Left lung (tissue), 10 donors: ENCODE results near the gene LPCAT4. TPM values are rescaled to one million over a fixed set of nuclear protein-coding genes. Genes with fewer than 3 reads are reported as not detected.

Experiments
- ATAC-seq: fragments of 200-7000 bp; cut with Tn5 transposase; one replicate; pipeline ENCODE4 v1.9.1; 2020; ENCODE audit warnings: moderate library complexity
- DNase-seq, 4 donors: peaks; one replicate each; pipeline ENCODE4 v3.0.0-alpha.2; 2013 to 2020
- H3K27ac ChIP-seq, 2 donors: fragments of 200-600 bp; sonication (generic) in 1 of 2; one replicate each; pipeline versions ENCODE4 v1.5.0 to v1.8.0; 2020 to 2021
- H3K27me3 ChIP-seq, 2 donors: fragments of 200-600 bp; sonication (generic) in 1 of 2; one replicate each; pipeline versions ENCODE4 v1.5.0 to v1.8.0; 2020 to 2021
- H3K36me3 ChIP-seq, 2 donors: fragments of 200-600 bp; sonication (generic) in 1 of 2; one replicate each; pipeline versions ENCODE4 v1.5.0 to v1.8.0; 2020 to 2021
- H3K4me1 ChIP-seq, 2 donors: fragments of 200-600 bp; one replicate each; pipeline ENCODE4 v1.8.0; 2021
- H3K4me3 ChIP-seq, 2 donors: fragments of 200-600 bp; sonication (generic) in 1 of 2; one replicate each; pipeline versions ENCODE4 v1.5.0 to v1.8.0; 2020 to 2021; ENCODE audit warnings: mild to moderate bottlenecking in 1 of 2
- H3K9me3 ChIP-seq, 2 donors: fragments of 200-600 bp; sonication (generic) in 1 of 2; one replicate each; pipeline versions ENCODE4 v1.5.0 to v1.8.0; 2020 to 2021
- intact Hi-C, 2 donors: fragments of 100-400 bp; cut with DNase I; formaldehyde crosslinking; loops; one replicate each; pipeline versions ENCODE4 v1.11.2 to v1.14.2; 2022
- polyA plus RNA-seq, 6 donors: library from polyadenylated mRNA; unstranded; fragments of 120-200 nt; gene quantifications; one replicate each; pipeline ENCODE4 v1.2.1, GENCODE V29; 2013; ENCODE audit not compliant: insufficient read length in 6 of 6
- total RNA-seq, 2 donors: library from RNA; stranded (reverse); fragmentation: NEBNext Ultra II Directional; extraction: Animal tissue kit (Norgen Biotek cat#: 25700); gene quantifications; one replicate each; pipeline ENCODE4 v1.2.1, GENCODE V29; 2021
- TF ChIP-seq, protein P1 (sequence below), 2 donors: fragments of 200-600 bp; sonication (generic) in 1 of 2; IDR thresholded peaks; one replicate each; pipeline versions ENCODE4 v1.5.0 to v1.8.0; 2021; ENCODE audit warnings: antibody characterized with exemption in 2 of 2
- donor health status: DM: no; HTN: yes; CAD: no.
- donor health status: DM: no; HTN: no; CAD: no.

Gene LPCAT4
- total and polyA plus RNA-seq, 8 donors = 34.9 to 53.0 (median 45.4) TPM

DNA sequence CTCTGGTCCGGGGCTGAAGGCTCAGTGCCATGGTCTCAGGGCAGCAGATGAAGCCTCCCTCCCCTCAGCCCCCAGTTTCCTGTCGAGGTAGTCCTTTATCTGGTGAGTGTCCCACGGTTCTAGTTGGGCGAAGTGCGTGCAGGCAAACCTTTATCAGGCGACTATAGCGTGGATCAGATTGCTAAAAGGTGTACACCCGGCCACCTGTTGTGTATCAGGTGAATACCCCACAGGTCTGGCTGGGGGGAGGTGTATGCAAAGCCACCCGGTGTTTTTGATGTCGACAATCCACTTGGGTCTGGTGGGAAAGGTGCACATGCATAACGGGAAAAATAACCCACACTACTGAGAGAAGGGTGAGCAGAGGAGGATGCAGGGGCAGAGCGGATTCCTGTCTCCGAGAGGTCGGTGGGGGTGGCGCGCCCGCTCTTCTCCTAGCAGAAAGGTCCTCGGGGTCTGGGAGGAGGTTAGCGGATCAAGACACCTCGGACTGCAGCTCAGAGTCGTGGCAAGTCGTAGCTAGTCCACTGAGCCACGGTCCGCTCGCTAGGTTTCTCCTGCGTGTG lies 29.9 kb downstream of the LPCAT4 start:
- peak; percentile 28 for ATAC-seq
- Histone ChIP-seq H3K4me3 (peak overlapping the region; percentile 85 to 88), H3K9me3 (no peaks in the 10 kb centered on the region), H3K27ac (peak overlapping the region; percentile 87 to 98), H3K27me3 (no peaks in the 10 kb centered on the region), H3K4me1 (peaks cover 16 to 85% of the 10 kb centered on the region in 2 donors), H3K36me3 (peaks cover 0 to 35% of the 10 kb centered on the region in 2 donors)
- DNase-seq = peak in 2 of 4 donors; percentile 12 to 24
- TF ChIP-seq, protein P1, sequence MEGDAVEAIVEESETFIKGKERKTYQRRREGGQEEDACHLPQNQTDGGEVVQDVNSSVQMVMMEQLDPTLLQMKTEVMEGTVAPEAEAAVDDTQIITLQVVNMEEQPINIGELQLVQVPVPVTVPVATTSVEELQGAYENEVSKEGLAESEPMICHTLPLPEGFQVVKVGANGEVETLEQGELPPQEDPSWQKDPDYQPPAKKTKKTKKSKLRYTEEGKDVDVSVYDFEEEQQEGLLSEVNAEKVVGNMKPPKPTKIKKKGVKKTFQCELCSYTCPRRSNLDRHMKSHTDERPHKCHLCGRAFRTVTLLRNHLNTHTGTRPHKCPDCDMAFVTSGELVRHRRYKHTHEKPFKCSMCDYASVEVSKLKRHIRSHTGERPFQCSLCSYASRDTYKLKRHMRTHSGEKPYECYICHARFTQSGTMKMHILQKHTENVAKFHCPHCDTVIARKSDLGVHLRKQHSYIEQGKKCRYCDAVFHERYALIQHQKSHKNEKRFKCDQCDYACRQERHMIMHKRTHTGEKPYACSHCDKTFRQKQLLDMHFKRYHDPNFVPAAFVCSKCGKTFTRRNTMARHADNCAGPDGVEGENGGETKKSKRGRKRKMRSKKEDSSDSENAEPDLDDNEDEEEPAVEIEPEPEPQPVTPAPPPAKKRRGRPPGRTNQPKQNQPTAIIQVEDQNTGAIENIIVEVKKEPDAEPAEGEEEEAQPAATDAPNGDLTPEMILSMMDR (IDR thresholded peaks at IDR 0.05) = no peak
- intact Hi-C loops = loop anchor here in 1 of 2 donors (10.0 kb wide), 1 partner anchor 92 kb away; no protein-coding TSS in a partner anchor

GRCh38 chr15:34336231-34336990 lies 30.6 kb downstream of the LPCAT4 start:
- Histone ChIP-seq H3K36me3 (peaks cover 0 to 31% of the 10 kb centered on the region in 2 donors), H3K27me3 (no peaks in the 10 kb centered on the region), H3K27ac (peak overlapping the region; percentile 87 to 98), H3K4me1 (peaks cover 16 to 85% of the 10 kb centered on the region in 2 donors), H3K9me3 (no peaks in the 10 kb centered on the region), H3K4me3 (peak overlapping the region; percentile 85 to 88)
- DNase-seq (no peak), ATAC-seq (no peak)
- TF ChIP-seq, protein P1 (IDR thresholded peaks at IDR 0.05) = no peak
- intact Hi-C loops = loop anchor here in 1 of 2 donors (10.0 kb wide), 1 partner anchor 92 kb away; no protein-coding TSS in a partner anchor

GRCh38 chr15:34335176-34336032 lies 31.6 kb downstream of the LPCAT4 start:
- Histone ChIP-seq H3K27ac (peak overlapping the region; percentile 65 to 98), H3K27me3 (no peaks in the 10 kb centered on the region)

GRCh38 chr15:34334672-34335071 lies 32.3 kb downstream of the LPCAT4 start:
- Histone ChIP-seq H3K27me3 (no peaks in the 10 kb centered on the region), H3K4me1 (peaks cover 16 to 69% of the 10 kb centered on the region in 2 donors), H3K36me3 (peaks cover 0 to 13% of the 10 kb centered on the region in 2 donors), H3K9me3 (no peaks in the 10 kb centered on the region), H3K27ac (peak overlapping the region; percentile 65 to 98), H3K4me3 (peak overlapping the region in 1 of 2 donors; percentile 85)
- ATAC-seq = no peak
- TF ChIP-seq, protein P1 (IDR thresholded peaks at IDR 0.05) = no peak
- intact Hi-C loops = loop anchor here in 1 of 2 donors (10.0 kb wide), 1 partner anchor 90 kb away; no protein-coding TSS in a partner anchor
- DNase-seq = peak in 1 of 4 donors; percentile 45

More at GRCh38 chr15:34335176-34336032, 31.6 kb downstream of the LPCAT4 start:
- Histone ChIP-seq H3K9me3 (no peaks in the 10 kb centered on the region), H3K4me3 (peak overlapping the region in 1 of 2 donors; percentile 85), H3K4me1 (peaks cover 16 to 76% of the 10 kb centered on the region in 2 donors), H3K36me3 (peaks cover 0 to 21% of the 10 kb centered on the region in 2 donors)
- TF ChIP-seq, protein P1 (IDR thresholded peaks at IDR 0.05) = no peak
- DNase-seq = no peak
- ATAC-seq = no peak
- intact Hi-C loops = loop anchor here in 1 of 2 donors (10.0 kb wide), 1 partner anchor 91 kb away; no protein-coding TSS in a partner anchor
